CD4-positive, alpha-beta T cell (primary cell): ENCODE measurements around the gene IL2RA. TPM values are rescaled to one million over a fixed set of nuclear protein-coding genes. Genes with fewer than 3 reads are reported as not detected.

ENCODE experiments used
- ATAC-seq: fragments of 200-7000 bp; cut with Tn5 transposase; one replicate; pipeline ENCODE4 v1.10.0; 2022; ENCODE audit warnings: mild to moderate bottlenecking; ENCODE audit not compliant: poor library complexity
- CTCF ChIA-PET: fragments of 350-600 bp; sonication (Branson Sonifier 250); formaldehyde crosslinking; loops from one replicate; lab custom pipeline; 2021; ENCODE audit warnings: antibody characterized with exemption, inconsistent platforms; lab: Charles Lee
- POLR2A ChIA-PET: fragments of 350-600 bp; sonication (Branson Sonifier 250); formaldehyde crosslinking; loops from one replicate; lab custom pipeline; 2021; ENCODE audit warnings: antibody characterized with exemption, inconsistent platforms; lab: Charles Lee
- DNase-seq, 14 experiments: peaks; one replicate each; pipeline ENCODE4 v3.0.0-alpha.2; 2013 to 2020; ENCODE audit warnings: mixed read lengths in 2 of 14
- H3K27ac ChIP-seq, 2 donors: one replicate each; pipeline versions ENCODE4 v1.5.1 to v1.7.0; 2013; ENCODE audit warnings: low read length in 2 of 2, low read depth in 1 of 2, mild to moderate bottlenecking in 1 of 2
- H3K27me3 ChIP-seq, 2 experiments: 1 replicate in 1 of 2; 2 replicates in 1 of 2; pipeline versions ENCODE4 v1.6.1 to v1.7.0; 2013; ENCODE audit warnings: low read length in 2 of 2, control low read depth in 1 of 2, mild to moderate bottlenecking in 1 of 2, moderate library complexity in 1 of 2; ENCODE audit not compliant: insufficient read depth in 2 of 2, control insufficient read depth in 1 of 2
- H3K36me3 ChIP-seq: one replicate; pipeline ENCODE4 v1.6.1; 2013; ENCODE audit warnings: low read length, control low read depth; ENCODE audit not compliant: insufficient read depth
- H3K4me1 ChIP-seq: one replicate; pipeline ENCODE4 v1.6.1; 2013; ENCODE audit warnings: low read length, control low read depth; ENCODE audit not compliant: insufficient read depth
- H3K4me3 ChIP-seq: one replicate; pipeline ENCODE4 v1.5.1; 2013; ENCODE audit warnings: mild to moderate bottlenecking, low read length, moderate library complexity
- H3K9me3 ChIP-seq, 2 experiments: 1 replicate in 1 of 2; 2 replicates in 1 of 2; pipeline versions ENCODE4 v1.6.1 to v1.7.0; 2013; ENCODE audit warnings: low read length in 2 of 2, mild to moderate bottlenecking in 2 of 2, control low read depth in 1 of 2, moderate library complexity in 1 of 2; ENCODE audit not compliant: control insufficient read depth in 1 of 2, insufficient read depth in 1 of 2
- H3K27ac Mint-ChIP-seq: one replicate; pipeline ENCODE4 v1.8.0; 2020; ENCODE audit warnings: mixed read lengths
- H3K27me3 Mint-ChIP-seq: one replicate; pipeline ENCODE4 v1.8.0; 2021; ENCODE audit warnings: mixed read lengths
- H3K36me3 Mint-ChIP-seq: one replicate; pipeline ENCODE4 v1.8.0; 2021; ENCODE audit warnings: low read depth, mixed read lengths
- H3K4me1 Mint-ChIP-seq: one replicate; pipeline ENCODE4 v1.8.0; 2021; ENCODE audit warnings: low read depth, mixed read lengths
- H3K4me3 Mint-ChIP-seq: one replicate; pipeline ENCODE4 v1.8.0; 2020; ENCODE audit warnings: mild to moderate bottlenecking, mixed read lengths
- H3K9me3 Mint-ChIP-seq: one replicate; pipeline ENCODE4 v1.8.0; 2020; ENCODE audit warnings: mixed read lengths
- intact Hi-C, 2 experiments: fragments of 100-400 bp; cut with DNase I in 1 of 2; cut with micrococcal nuclease in 1 of 2; formaldehyde crosslinking; loops; one replicate each; pipeline versions ENCODE4 v1.15.1 to v1.9.0; 2023 to 2025; cut with DNase I, micrococcal nuclease
- total RNA-seq, 174 experiments: library from RNA in 2 of 174; stranded (reverse) in 2 of 174; gene quantifications; one replicate each; pipeline ENCODE4 v1.2.3 and lab custom pipeline; 2021 to 2026
- TF ChIP-seq, protein P1 (sequence below): fragments of 200-600 bp; IDR thresholded peaks from one replicate; pipeline ENCODE4 v1.8.0; 2022; ENCODE audit warnings: antibody characterized with exemption, mild to moderate bottlenecking

IL2RA gene
- total RNA-seq, 2 experiments from 2014 or later: 4.9 to 5.4 TPM

DNA sequence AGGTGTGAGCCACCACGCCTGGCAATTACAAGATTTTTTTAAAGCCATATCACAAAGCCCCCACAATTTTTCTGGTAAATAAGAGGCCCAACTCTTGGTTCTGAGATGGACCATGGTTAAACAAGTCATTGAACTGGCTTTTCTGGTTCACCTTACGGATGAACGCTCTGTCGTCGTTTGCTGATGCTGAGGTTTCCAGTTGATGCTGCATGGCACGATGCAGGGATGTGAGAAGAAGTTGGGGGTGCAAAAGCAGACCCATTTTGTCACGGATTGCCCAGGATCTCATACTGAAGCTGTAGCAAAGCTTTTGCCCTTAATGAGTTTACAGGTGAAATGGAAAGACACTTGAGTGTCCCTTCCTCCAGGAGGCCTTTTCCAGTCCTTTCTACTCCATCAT is 2.0 kb upstream of the IL2RA start:
- CTCF ChIA-PET: interaction anchor here (3.7 to 3.8 kb wide), 2 partner anchors 12 to 22 kb away, joined by 22 to 24 read pairs; no protein-coding TSS in a partner anchor
- H3K27me3 ChIP-seq: no peaks in the 10 kb centered on the region
- ATAC-seq (no peak), DNase-seq (no peak)
- POLR2A ChIA-PET: interaction anchor here (1.8 to 3.7 kb wide), 2 partner anchors 12 to 20 kb away, joined by 5 to 26 read pairs; no protein-coding TSS in a partner anchor
- Mint-ChIP-seq H3K9me3 (no peaks in the 10 kb centered on the region), H3K27me3 (no peaks in the 10 kb centered on the region), H3K4me3 (peak overlapping the region; percentile 13), H3K27ac (no peak overlapping the region), H3K36me3 (no peaks in the 10 kb centered on the region), H3K4me1 (peaks cover 76% of the 10 kb centered on the region)
- no peaks in the 10 kb centered on the region for H3K9me3 ChIP-seq
- peaks cover 64% of the 10 kb centered on the region for H3K4me1 ChIP-seq
- H3K27ac ChIP-seq: no peak overlapping the region
- no peak overlapping the region for H3K4me3 ChIP-seq
- H3K36me3 ChIP-seq: no peaks in the 10 kb centered on the region
- intact Hi-C loops: loop anchor here in 1 of 2 experiments (2.0 kb wide), 1 partner anchor 17 kb away; no protein-coding TSS in a partner anchor
- TF ChIP-seq, protein P1, sequence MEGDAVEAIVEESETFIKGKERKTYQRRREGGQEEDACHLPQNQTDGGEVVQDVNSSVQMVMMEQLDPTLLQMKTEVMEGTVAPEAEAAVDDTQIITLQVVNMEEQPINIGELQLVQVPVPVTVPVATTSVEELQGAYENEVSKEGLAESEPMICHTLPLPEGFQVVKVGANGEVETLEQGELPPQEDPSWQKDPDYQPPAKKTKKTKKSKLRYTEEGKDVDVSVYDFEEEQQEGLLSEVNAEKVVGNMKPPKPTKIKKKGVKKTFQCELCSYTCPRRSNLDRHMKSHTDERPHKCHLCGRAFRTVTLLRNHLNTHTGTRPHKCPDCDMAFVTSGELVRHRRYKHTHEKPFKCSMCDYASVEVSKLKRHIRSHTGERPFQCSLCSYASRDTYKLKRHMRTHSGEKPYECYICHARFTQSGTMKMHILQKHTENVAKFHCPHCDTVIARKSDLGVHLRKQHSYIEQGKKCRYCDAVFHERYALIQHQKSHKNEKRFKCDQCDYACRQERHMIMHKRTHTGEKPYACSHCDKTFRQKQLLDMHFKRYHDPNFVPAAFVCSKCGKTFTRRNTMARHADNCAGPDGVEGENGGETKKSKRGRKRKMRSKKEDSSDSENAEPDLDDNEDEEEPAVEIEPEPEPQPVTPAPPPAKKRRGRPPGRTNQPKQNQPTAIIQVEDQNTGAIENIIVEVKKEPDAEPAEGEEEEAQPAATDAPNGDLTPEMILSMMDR: no peak

DNA sequence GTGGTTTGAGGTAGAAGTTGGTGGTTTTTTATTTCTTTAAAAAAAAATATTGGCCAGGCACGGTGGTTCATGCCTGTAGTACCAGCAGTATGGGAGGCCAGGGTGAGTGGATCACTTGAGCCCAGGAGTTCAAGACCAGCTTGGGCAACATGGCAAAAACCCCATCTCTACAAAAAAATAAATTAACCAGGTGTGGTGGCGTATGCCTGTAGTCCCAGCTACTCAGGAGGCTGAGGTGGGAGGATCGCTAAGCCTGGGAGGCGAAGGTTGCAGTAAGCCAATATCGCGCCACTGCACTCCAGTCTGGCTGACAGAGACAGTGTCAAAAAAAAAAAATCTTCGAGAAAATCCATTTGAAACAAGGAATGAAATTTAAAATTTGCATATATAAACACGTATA is 1.1 kb downstream of the IL2RA start:
- intact Hi-C loops: no loop called here
- no peak overlapping the region for H3K27ac ChIP-seq
- POLR2A ChIA-PET: interaction anchor here (0.6 to 3.7 kb wide), 5 partner anchors 9 to 614 kb away, joined by 3 to 26 read pairs (median 4); no protein-coding TSS in a partner anchor
- no peaks in the 10 kb centered on the region for H3K27me3 ChIP-seq
- no peaks in the 10 kb centered on the region for H3K9me3 ChIP-seq
- H3K27me3 Mint-ChIP-seq: no peaks in the 10 kb centered on the region
- H3K9me3 Mint-ChIP-seq: no peaks in the 10 kb centered on the region
- no peaks in the 10 kb centered on the region for H3K36me3 Mint-ChIP-seq
- peak in 2 of 14 experiments; percentile 31 to 32 for DNase-seq
- H3K4me1 ChIP-seq: peaks cover 58% of the 10 kb centered on the region
- H3K36me3 ChIP-seq: no peaks in the 10 kb centered on the region
- CTCF ChIA-PET: interaction anchor here (1.1 to 3.8 kb wide), 4 partner anchors 9 to 47 kb away, joined by 4 to 24 read pairs (median 13); no protein-coding TSS in a partner anchor
- H3K4me3 ChIP-seq: peak overlapping the region; percentile 63
- peak overlapping the region; percentile 94 for H3K4me3 Mint-ChIP-seq
- no peak for ATAC-seq
- TF ChIP-seq, protein P1: no peak
- peak overlapping the region; percentile 76 for H3K27ac Mint-ChIP-seq
- peaks cover 69% of the 10 kb centered on the region for H3K4me1 Mint-ChIP-seq

DNA sequence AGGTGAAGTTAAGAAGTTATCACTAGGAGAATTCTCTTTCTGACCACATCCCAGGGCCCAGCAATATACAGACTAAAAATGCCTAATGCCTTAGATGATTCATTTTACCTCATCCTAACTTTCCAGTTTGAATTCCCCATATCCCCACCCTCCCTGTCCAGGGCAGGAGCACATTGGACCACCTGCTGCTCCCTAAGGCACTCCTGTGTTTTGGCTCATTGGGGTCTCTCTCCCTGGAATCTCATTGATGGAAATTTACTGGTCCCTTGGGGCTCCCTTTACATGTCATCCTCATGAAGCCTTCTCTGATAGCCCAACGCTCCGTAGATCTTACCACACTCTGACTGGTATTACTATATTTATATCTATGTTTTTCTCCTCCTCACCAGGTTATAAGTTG is 2.7 kb downstream of the IL2RA start:
- ATAC-seq (no peak), DNase-seq (no peak)
- intact Hi-C loops: no loop called here
- H3K4me1 ChIP-seq: peaks cover 56% of the 10 kb centered on the region
- no peaks in the 10 kb centered on the region for H3K36me3 ChIP-seq
- ChIA-PET CTCF (no interaction called here), POLR2A (no interaction called here)
- H3K36me3 Mint-ChIP-seq: no peaks in the 10 kb centered on the region
- H3K9me3 Mint-ChIP-seq: no peaks in the 10 kb centered on the region
- H3K9me3 ChIP-seq: no peaks in the 10 kb centered on the region
- TF ChIP-seq, protein P1: no peak
- no peaks in the 10 kb centered on the region for H3K27me3 ChIP-seq
- H3K4me1 Mint-ChIP-seq: peaks cover 64% of the 10 kb centered on the region
- no peaks in the 10 kb centered on the region for H3K27me3 Mint-ChIP-seq
- no peak overlapping the region for H3K27ac ChIP-seq
- peak overlapping the region; percentile 40 for H3K27ac Mint-ChIP-seq
- H3K4me3 Mint-ChIP-seq: peak overlapping the region; percentile 69
- peak overlapping the region; percentile 63 for H3K4me3 ChIP-seq
